ENCODE data around the gene GJB4.
A peak's percentile ranks its signal among the peaks of the same experiment; 100 is the strongest.

GJB4 gene

GRCh38 chr1:34778381-34778780 is 18.8 kb downstream of the GJB4 start:
- DNase-seq (ENCODE audit: low spot score), result no peak

GRCh38 chr1:34779005-34779404 is 19.5 kb downstream of the GJB4 start:
- no peak for DNase-seq (ENCODE audit: low spot score)

GRCh38 chr1:34779526-34779925 is 20.0 kb downstream of the GJB4 start:
- no peak for DNase-seq (ENCODE audit: low spot score)

DNA sequence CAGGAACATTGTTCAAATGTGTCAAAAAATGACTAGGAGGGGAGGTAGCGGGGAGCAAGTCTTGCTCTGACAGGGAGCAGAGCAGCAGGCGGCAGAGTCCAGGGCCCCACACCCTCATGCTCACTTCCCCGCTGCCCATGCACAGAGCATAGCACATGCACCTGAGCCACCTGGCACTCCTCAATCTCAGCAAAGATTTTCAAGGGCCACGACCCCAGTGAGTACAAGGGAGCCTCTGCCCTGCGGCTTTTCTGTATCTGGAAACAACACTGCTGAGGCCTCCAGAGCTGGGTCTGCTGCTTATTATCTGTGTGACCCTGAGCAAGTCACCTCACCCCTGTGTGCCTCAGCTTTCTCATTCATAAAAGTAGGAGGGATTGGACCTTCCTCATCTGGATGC is 20.4 kb downstream of the GJB4 start:
- DNase-seq (ENCODE audit: low spot score), result no peak

DNA sequence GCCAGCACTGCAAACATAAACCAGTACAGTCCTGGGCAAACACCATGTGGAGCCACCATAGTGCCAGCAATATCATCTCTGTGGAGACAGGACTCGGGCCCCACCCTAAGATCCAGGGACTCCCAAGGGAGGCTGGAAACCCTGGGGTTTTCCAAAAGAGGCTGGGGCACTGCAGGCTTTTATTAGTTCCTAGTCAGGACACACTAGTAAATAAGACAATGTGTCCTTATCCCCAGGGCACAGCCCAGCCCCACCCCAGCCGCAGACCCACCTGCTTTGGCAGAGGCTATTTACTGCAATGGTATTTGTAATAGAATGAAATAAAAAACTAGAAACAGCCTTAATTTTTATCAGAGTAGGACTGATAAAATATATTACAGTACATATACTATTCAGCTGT is 21.0 kb downstream of the GJB4 start:
- no peak for DNase-seq (ENCODE audit: low spot score)

- DNase-seq (ENCODE audit: low spot score), result no peak
Measured at GRCh38 chr1:34781071-34781843, 21.7 kb downstream of the GJB4 start, which contains the start of gene GJB3. TSS of gene GJB3 (plus strand) at chr1:34781214. CDS start at chr1:34784763, 3,549 bp downstream.

- DNase-seq (ENCODE audit: low spot score), result no peak
Measured at GRCh38 chr1:34781844-34782391, 22.4 kb downstream of the GJB4 start.

GRCh38 chr1:34784751-34785221 is 25.2 kb downstream of the GJB4 start:
- DNase-seq (ENCODE audit: low spot score), result no peak

GRCh38 chr1:34785231-34785874 is 25.8 kb downstream of the GJB4 start:
- DNase-seq (ENCODE audit: low spot score), result no peak

GRCh38 chr1:34785875-34786470 is 26.4 kb downstream of the GJB4 start:
- DNase-seq (ENCODE audit: low spot score), result no peak

GRCh38 chr1:34786521-34787325 is 27.2 kb downstream of the GJB4 start:
- DNase-seq (ENCODE audit: low spot score), result peak; percentile 66

DNA sequence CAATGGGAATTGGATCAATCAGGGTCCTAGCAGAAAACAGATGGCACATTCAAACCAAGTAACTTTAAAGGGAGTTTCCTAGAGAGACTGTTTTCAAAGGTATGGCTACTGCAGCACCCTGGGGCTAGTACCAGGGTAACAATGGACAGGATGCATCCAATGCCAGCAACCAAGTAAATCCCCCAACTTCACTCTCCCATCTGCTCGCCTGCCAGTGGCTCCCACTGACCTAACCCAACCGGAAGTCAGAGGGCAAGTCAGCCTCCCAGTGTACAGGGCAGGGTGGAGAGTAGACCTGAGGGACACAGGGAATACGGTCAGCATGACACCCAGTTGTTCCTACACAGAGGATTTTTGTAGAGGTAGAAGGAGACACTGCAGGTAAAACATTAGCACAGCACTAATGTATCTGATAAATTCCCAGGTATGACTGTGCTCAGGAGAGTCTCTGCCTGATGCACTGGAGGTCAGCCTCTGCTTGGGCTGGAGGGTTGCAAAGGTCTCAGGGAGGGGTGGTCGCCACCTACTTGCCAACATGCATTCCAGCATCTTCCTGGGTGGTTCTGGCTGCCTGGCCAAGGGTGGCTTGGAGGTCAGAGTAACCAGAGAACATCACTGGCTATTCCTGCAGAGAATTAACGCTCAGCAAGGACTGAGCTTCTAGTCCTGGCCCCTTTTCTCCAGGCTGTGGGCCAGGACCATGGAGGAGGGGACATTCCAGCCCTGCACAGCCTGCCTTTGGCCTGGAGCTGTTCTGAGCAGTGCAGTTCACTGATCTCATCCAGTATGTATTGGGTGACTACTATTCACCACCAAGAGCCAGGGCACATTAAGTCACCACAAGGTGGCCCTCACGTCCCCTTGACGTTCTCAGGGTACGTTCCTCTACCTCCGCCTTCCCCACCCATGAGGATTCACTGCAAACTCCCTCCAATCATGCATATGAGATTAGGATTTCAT is 28.2 kb downstream of the GJB4 start:
- DNase-seq (ENCODE audit: low spot score), result no peak

DNA sequence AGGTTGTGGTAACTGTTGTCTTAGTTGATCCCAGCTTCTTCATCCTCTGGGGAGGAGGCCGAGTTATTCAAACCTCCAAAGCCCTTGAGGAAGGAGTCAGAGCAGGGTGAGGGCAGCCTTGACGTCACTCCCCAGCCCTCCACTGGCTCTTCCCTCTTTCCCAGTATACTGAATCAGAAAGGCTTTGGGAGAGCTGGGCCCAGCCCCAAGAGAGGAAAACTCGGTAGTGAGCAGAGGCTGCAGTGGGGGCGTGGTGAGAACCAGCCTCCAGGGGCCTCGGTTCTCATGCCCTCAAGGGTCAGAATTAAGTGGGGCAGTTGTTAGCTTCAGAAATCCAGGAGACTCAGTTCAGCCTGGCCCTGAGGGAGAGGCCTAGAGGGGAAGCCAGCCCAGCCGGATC is 31.4 kb downstream of the GJB4 start:
- DNase-seq (ENCODE audit: low spot score), result no peak

GRCh38 chr1:34792424-34792823 is 32.9 kb downstream of the GJB4 start:
- DNase-seq (ENCODE audit: low spot score), result no peak

- DNase-seq (ENCODE audit: low spot score), result no peak
Measured at GRCh38 chr1:34792868-34793727, 33.6 kb downstream of the GJB4 start, which contains the start of gene GJA4. TSS of gene GJA4 (plus strand) at chr1:34792999. CDS start at chr1:34794214, 1,215 bp downstream.

GRCh38 chr1:34794001-34794789 is 34.7 kb downstream of the GJB4 start:
- DNase-seq (ENCODE audit: low spot score), result no peak

- DNase-seq (ENCODE audit: low spot score), result no peak
Measured at GRCh38 chr1:34794790-34795180, 35.2 kb downstream of the GJB4 start.

DNA sequence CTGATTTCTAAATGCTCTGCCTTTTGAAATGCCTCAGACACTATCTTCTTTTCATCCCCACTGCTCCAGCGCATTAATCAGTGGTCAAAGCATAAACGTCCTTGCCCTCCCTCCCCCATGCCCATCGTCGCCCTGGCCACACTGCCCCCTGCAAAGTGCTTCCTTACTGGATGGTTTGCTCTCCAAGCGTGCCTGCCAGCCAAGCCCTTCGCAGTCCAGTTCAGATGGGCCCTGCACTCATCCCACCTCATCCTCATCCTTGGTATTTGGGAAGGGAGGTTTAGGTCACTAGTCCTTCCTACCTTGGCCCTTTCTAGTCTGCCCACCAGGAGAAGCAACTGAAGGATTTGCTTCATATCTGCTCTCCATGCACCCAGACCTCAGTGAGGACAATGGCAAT is 36.4 kb downstream of the GJB4 start:
- no peak for DNase-seq (ENCODE audit: low spot score)

DNA sequence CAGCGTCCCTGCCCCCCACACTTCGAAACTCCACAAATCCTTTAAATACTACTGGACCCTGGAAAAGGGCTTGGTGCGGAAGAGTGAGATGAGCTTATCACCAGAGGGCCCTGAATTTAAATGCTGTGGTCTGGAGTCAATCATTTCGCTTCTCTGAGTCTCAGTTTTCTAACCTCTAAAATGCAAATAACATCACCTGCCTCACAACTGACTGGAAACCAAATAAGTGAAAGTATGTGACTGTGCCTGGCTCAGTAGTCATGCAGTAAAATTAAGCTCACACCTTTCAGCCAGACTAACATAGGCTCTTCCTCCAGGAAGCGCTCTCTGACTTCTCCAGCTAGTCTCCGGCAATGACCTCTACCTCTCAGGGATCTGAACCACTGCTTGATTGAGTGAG is 37.5 kb downstream of the GJB4 start:
- DNase-seq (ENCODE audit: low spot score), result peak; percentile 35
